ENCODE measurements around the gene C20orf144.

The C20orf144 gene

GRCh38 chr20:33650111-33650752 is 11.9 kb upstream of the C20orf144 start:
- DNase-seq, result no peak

GRCh38 chr20:33650753-33651561 is 11.2 kb upstream of the C20orf144 start:
- DNase-seq, result no peak

- DNase-seq, result no peak
Observed at GRCh38 chr20:33651562-33652048, 10.5 kb upstream of the C20orf144 start.

GRCh38 chr20:33653218-33653899 is 8.8 kb upstream of the C20orf144 start:
- peak; percentile 33 for DNase-seq

- DNase-seq, result no peak
Observed at GRCh38 chr20:33653900-33654596, 8.1 kb upstream of the C20orf144 start.

GRCh38 chr20:33654680-33655161 is 7.4 kb upstream of the C20orf144 start:
- no peak for DNase-seq

GRCh38 chr20:33655164-33655563 is 7.0 kb upstream of the C20orf144 start:
- DNase-seq, result no peak

- DNase-seq, result no peak
Observed at GRCh38 chr20:33656010-33656782, 5.9 kb upstream of the C20orf144 start.

- DNase-seq, result no peak
Observed at GRCh38 chr20:33656783-33657703, 5.1 kb upstream of the C20orf144 start.

- DNase-seq, result no peak
Observed at GRCh38 chr20:33657704-33658095, 4.4 kb upstream of the C20orf144 start.

GRCh38 chr20:33658510-33658909 is 3.6 kb upstream of the C20orf144 start:
- no peak for DNase-seq

GRCh38 chr20:33658929-33659328 is 3.2 kb upstream of the C20orf144 start:
- no peak for DNase-seq

GRCh38 chr20:33659341-33660034 is 2.6 kb upstream of the C20orf144 start:
- no peak for DNase-seq

GRCh38 chr20:33660035-33660684 is 2.0 kb upstream of the C20orf144 start:
- no peak for DNase-seq

- no peak for DNase-seq
Observed at GRCh38 chr20:33660685-33661058, 1.5 kb upstream of the C20orf144 start.

- peak; percentile 58 for DNase-seq
Observed at GRCh38 chr20:33663161-33664084, 1.3 kb downstream of the C20orf144 start.

- no peak for DNase-seq
Observed at GRCh38 chr20:33664085-33664761, 2.1 kb downstream of the C20orf144 start.

- DNase-seq, result no peak
Observed at GRCh38 chr20:33664762-33665144, 2.6 kb downstream of the C20orf144 start.
